ENCODE measurements around the gene FAM13A.

DNA sequence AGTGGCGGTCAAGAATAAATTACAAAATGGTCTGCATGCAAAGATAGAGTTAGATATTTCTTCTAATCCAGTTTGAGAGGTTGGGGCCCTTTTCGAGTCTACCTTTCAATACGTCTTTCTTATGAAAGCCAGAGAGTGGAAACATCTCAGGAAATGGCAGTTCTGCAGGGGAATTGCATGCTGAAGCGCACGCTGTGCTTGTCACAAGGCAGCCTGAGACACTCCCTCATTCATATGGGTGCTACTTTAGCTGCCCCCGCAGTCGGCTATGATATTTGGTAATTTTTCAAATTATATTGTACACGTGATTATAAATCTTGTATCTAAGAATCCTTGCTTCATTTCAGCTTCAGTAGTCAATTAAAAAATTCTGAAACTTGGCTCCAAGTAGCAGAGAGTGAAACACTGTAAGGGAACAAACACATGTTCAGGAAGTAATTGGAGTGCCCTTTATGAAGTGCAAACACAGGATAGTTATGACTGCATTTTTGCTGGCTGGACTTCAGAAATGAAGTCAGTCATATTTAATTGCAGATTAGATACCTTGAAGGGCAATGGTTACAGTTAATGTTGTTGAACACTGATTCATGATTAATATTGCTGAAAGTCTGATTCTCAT, 213.8 kb downstream of the FAM13A start:
- TF ChIP-seq, protein P1, sequence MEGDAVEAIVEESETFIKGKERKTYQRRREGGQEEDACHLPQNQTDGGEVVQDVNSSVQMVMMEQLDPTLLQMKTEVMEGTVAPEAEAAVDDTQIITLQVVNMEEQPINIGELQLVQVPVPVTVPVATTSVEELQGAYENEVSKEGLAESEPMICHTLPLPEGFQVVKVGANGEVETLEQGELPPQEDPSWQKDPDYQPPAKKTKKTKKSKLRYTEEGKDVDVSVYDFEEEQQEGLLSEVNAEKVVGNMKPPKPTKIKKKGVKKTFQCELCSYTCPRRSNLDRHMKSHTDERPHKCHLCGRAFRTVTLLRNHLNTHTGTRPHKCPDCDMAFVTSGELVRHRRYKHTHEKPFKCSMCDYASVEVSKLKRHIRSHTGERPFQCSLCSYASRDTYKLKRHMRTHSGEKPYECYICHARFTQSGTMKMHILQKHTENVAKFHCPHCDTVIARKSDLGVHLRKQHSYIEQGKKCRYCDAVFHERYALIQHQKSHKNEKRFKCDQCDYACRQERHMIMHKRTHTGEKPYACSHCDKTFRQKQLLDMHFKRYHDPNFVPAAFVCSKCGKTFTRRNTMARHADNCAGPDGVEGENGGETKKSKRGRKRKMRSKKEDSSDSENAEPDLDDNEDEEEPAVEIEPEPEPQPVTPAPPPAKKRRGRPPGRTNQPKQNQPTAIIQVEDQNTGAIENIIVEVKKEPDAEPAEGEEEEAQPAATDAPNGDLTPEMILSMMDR (IDR thresholded peaks at IDR 0.05), result no peak
- no peak for TF ChIP-seq POLR2A (IDR thresholded peaks at IDR 0.05)
